NCI-H1105 treated with DMSO at 0.1 percent for 48 hours (cell line): ENCODE measurements around the gene SASH3.
"Not testable (repeated sequence)": the region's sequence is repeated elsewhere in the genome, so short reads cannot be mapped to it uniquely, and the experiment has no call there.

ENCODE experiments used
- DNase-seq: peaks from one replicate; lab custom pipeline; 2025; lab: John Stamatoyannopoulos, UW

Gene SASH3

GRCh38 chrX:129779747-129780146 is at the start of gene SASH3:
Gene SASH3, plus strand, starts transcription at chrX:129779949. Its CDS starts 149 bp downstream, at chrX:129780098.
- no peak for DNase-seq

- DNase-seq = no peak
Observed at GRCh38 chrX:129731228-129731627, 48.5 kb upstream of the SASH3 start.

- no peak for DNase-seq
Observed at GRCh38 chrX:129732857-129733256, 46.9 kb upstream of the SASH3 start.

GRCh38 chrX:129733335-129733734 is 46.4 kb upstream of the SASH3 start:
- DNase-seq = no peak

GRCh38 chrX:129736491-129736890 is 43.3 kb upstream of the SASH3 start:
- DNase-seq = no peak

GRCh38 chrX:129737916-129738315 is 41.8 kb upstream of the SASH3 start:
- DNase-seq = no peak

GRCh38 chrX:129738466-129739308 is 41.1 kb upstream of the SASH3 start, which contains the start of gene XPNPEP2:
Gene XPNPEP2, plus strand, starts transcription at chrX:129738979. Its CDS starts 235 bp downstream, at chrX:129739214.
- DNase-seq = no peak

GRCh38 chrX:129739578-129739977 is 40.2 kb upstream of the SASH3 start:
- DNase-seq = no peak

- DNase-seq = no peak
Observed at GRCh38 chrX:129741880-129742758, 37.6 kb upstream of the SASH3 start.

- not testable (repeated sequence) for DNase-seq
Observed at GRCh38 chrX:129742759-129743152, 37.0 kb upstream of the SASH3 start.

GRCh38 chrX:129743821-129744220 is 35.9 kb upstream of the SASH3 start:
- DNase-seq = no peak

GRCh38 chrX:129744861-129745321 is 34.9 kb upstream of the SASH3 start:
- DNase-seq = no peak

- no peak for DNase-seq
Observed at GRCh38 chrX:129746557-129747470, 32.9 kb upstream of the SASH3 start.

GRCh38 chrX:129747533-129747932 is 32.2 kb upstream of the SASH3 start:
- DNase-seq = no peak

GRCh38 chrX:129748305-129748704 is 31.4 kb upstream of the SASH3 start:
- no peak for DNase-seq

- DNase-seq = no peak
Observed at GRCh38 chrX:129749069-129749468, 30.7 kb upstream of the SASH3 start.

- no peak for DNase-seq
Observed at GRCh38 chrX:129750971-129751370, 28.8 kb upstream of the SASH3 start.

GRCh38 chrX:129754056-129755024 is 25.4 kb upstream of the SASH3 start:
- no peak for DNase-seq

- DNase-seq = no peak
Observed at GRCh38 chrX:129755779-129756650, 23.7 kb upstream of the SASH3 start.
